GM11168 (cell line): Measurements from ENCODE around the gene TMEM9.
"Not testable (repeated sequence)": the region's sequence is repeated elsewhere in the genome, so short reads cannot be mapped to it uniquely, and the experiment has no call there.

Source experiments
- in situ Hi-C: fragments of 300-500 bp; cut with MboI; formaldehyde crosslinking; loops from one replicate; pipeline ENCODE4 v1.12.0; 2022; ENCODE audit warnings: low sequenced_read_pairs; ENCODE audit not compliant: unreplicated experiment

TMEM9 gene

GRCh38 chr1:201175820-201176500 is 21.7 kb upstream of the TMEM9 start:
- in situ Hi-C loops: no loop called here

GRCh38 chr1:201173736-201174135 is 19.5 kb upstream of the TMEM9 start:
- in situ Hi-C loops: no loop called here

GRCh38 chr1:201172999-201173610 is 18.8 kb upstream of the TMEM9 start:
- in situ Hi-C loops: no loop called here

- in situ Hi-C loops: no loop called here
Measured at GRCh38 chr1:201172326-201172725, 18.1 kb upstream of the TMEM9 start.

GRCh38 chr1:201171063-201172036 is 17.1 kb upstream of the TMEM9 start:
- in situ Hi-C loops: no loop called here

- in situ Hi-C loops: no loop called here
Measured at GRCh38 chr1:201170533-201171062, 16.3 kb upstream of the TMEM9 start.

- in situ Hi-C loops: no loop called here
Measured at GRCh38 chr1:201169971-201170532, 15.8 kb upstream of the TMEM9 start.

GRCh38 chr1:201169203-201169602 is 14.9 kb upstream of the TMEM9 start:
- in situ Hi-C loops: no loop called here

- in situ Hi-C loops: no loop called here
Measured at GRCh38 chr1:201167041-201167991, 13.0 kb upstream of the TMEM9 start.

- in situ Hi-C loops: no loop called here
Measured at GRCh38 chr1:201164645-201165044, 10.4 kb upstream of the TMEM9 start.

- in situ Hi-C loops: no loop called here
Measured at GRCh38 chr1:201163707-201164106, 9.4 kb upstream of the TMEM9 start.

- in situ Hi-C loops: not testable (repeated sequence)
Measured at GRCh38 chr1:201163036-201163435, 8.8 kb upstream of the TMEM9 start.

- in situ Hi-C loops: no loop called here
Measured at GRCh38 chr1:201157949-201158348, 3.7 kb upstream of the TMEM9 start.

- in situ Hi-C loops: no loop called here
Measured at GRCh38 chr1:201156819-201157218, 2.5 kb upstream of the TMEM9 start.

- in situ Hi-C loops: no loop called here
Measured at GRCh38 chr1:201156346-201156745, 2.1 kb upstream of the TMEM9 start.

GRCh38 chr1:201155354-201155753 is 1.1 kb upstream of the TMEM9 start:
- in situ Hi-C loops: no loop called here

- in situ Hi-C loops: no loop called here
Measured at GRCh38 chr1:201153474-201154388, 543 bp downstream of the TMEM9 start.

GRCh38 chr1:201149400-201149799 is 4.9 kb downstream of the TMEM9 start:
- in situ Hi-C loops: no loop called here
